Stimulated activated CD4-positive, alpha-beta T cell treated with anti-CD3 and anti-CD28 coated beads, Interleukin-1b, Interleukin-23, amount 100 ng/mL, for 1 hour (primary cell): ENCODE results near the gene BSCL2.
A peak's percentile ranks its signal among the peaks of the same experiment; 100 is the strongest.
"Not testable (repeated sequence)": the region's sequence is repeated elsewhere in the genome, so short reads cannot be mapped to it uniquely, and the experiment has no call there.

Source experiments
- DNase-seq, 2 donors: peaks; one replicate each; pipeline ENCODE4 v3.0.0-alpha.2; 2020; ENCODE audit warnings: low read depth in 2 of 2

Gene BSCL2

DNA sequence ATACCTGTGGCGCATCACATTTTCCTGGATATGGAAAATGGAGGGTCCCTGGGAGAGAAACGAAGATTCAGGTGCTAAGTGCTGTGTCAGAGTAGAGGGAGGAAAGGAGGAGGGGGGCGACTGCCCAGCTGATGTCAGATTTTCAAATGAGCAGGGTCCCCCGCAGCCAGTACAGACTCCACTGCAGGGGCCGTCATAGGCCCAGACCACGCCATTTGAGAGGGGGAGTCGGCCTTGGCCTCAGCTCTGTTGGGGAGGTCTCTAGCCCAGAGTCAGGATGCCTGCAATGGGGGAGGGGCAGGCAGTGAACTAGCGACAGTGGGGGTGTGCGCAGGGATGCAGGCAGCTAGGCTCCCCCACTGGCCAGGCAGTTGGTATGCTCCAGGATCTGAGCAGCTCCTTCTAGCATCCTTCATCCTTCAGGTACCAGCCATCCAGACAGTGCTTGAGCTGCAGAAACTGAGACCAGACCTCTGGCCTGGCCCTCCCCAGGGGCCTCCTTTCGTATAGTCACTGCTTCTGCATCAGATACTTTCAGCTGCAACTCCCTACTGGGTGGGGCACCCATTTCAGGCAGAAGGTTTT, at the start of gene BSCL2, which contains the start of gene GNG3:
Gene BSCL2 (minus strand): TSS at position 148 of the 585 bp plus-strand sequence. CDS start 229 bp downstream, outside the sequence.
Gene GNG3 (plus strand): TSS at position 400 of the 585 bp plus-strand sequence. CDS start 620 bp downstream, outside the sequence.
- no peak for DNase-seq

GRCh38 chr11:62755086-62755615, 47.9 kb upstream of the BSCL2 start:
- no peak for DNase-seq

GRCh38 chr11:62753736-62754603, 46.7 kb upstream of the BSCL2 start, which contains the start of gene ZBTB3:
TSS of gene ZBTB3 (minus strand) at chr11:62754160. CDS start at chr11:62753664, 496 bp downstream.
- DNase-seq: peak; percentile 94 to 95

GRCh38 chr11:62752994-62753735, 45.9 kb upstream of the BSCL2 start:
- DNase-seq: no peak

DNA sequence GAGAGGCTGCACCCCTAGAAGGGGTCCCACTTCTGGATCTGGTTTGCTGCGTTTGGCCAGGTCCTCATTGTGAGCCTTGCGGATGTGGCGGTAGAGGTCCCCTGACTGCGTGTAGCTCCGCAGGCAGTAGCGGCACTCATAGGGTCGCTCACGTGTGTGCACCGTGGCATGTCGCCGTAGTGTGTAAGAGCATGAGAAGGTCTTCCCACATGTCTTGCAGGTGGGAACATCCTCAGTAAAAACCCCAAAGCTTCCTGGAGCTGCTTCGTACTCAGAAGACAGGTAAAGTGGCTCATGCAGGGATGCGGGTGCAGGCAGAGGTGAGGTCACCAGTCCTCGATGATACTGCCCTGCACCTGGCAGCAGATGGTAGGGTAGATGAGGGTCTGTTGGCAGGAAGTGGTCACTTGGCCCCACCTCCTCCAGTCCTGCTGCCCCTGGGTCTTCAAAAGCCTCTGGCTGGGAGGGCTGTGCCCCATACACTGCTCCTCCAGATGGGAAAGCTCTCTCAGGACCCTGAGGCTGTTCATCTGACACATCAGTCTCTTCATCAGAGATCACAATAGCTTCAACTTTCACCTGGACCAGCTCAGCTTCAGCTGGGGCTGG, 45.1 kb upstream of the BSCL2 start:
- DNase-seq: no peak

- not testable (repeated sequence) for DNase-seq
Measured at GRCh38 chr11:62749931-62750330, 42.7 kb upstream of the BSCL2 start.

GRCh38 chr11:62747475-62748160, 40.4 kb upstream of the BSCL2 start:
- no peak for DNase-seq

- no peak for DNase-seq
Measured at GRCh38 chr11:62737196-62737595, 30.0 kb upstream of the BSCL2 start.

DNA sequence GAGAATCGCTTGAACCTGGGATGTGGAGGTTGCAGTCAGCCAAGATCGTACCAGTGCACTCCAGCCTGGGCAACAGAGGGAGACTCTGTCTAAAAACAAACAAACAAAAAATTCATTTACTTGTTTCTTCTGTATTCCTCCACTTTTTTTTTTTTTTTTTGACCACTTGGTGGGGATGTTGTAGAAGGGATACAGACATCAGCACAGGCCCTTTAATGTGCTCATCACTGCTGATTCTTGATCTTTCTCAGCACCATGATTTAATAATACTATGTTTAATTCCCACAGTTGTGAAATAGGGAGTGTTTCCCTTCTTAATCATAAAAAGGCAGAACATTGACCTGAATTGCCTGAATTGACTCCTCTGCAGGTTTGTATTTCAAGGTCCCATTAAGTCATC, 25.6 kb upstream of the BSCL2 start:
- no peak for DNase-seq

DNA sequence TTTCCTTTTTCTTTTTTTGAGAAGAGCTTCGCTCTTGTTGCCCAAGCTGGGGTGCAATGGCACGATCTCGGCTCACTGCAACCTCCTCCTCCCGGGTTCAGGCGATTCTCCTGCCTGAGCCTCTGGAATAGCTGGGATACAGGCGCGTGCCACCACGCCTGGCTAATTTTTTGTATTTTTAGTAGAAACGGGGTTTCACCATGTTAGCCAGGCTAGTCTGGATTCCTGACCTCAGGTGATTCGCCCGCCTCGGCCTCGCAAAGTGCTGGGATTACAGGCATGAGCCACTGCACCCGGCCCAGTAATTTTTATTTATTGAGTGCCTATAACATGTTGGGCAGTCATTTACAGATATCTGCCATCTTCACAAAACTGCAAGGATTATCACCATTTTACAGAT, 22.9 kb upstream of the BSCL2 start:
- DNase-seq: not testable (repeated sequence)

GRCh38 chr11:62728171-62728988, 21.2 kb upstream of the BSCL2 start, which contains the start of gene TTC9C:
TSS of gene TTC9C (plus strand) at chr11:62728486. CDS start at chr11:62728849, 363 bp downstream.
- DNase-seq: peak; percentile 45 to 60

DNA sequence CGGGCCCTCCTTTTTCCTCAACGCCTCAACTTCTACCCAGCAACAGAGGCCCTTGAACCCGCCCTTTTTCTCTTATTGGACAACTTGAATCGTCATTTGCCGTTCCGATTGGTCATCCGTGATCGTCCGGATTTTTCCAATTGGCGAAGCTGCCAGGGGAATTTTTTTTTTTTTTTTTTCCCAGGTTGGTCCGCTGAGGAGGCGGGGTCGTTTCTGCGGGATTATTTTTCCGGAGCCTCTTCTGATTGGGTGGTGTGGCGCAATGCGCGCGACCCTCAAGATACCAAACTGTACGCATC, 20.6 kb upstream of the BSCL2 start:
- DNase-seq: peak; percentile 40 to 61

DNA sequence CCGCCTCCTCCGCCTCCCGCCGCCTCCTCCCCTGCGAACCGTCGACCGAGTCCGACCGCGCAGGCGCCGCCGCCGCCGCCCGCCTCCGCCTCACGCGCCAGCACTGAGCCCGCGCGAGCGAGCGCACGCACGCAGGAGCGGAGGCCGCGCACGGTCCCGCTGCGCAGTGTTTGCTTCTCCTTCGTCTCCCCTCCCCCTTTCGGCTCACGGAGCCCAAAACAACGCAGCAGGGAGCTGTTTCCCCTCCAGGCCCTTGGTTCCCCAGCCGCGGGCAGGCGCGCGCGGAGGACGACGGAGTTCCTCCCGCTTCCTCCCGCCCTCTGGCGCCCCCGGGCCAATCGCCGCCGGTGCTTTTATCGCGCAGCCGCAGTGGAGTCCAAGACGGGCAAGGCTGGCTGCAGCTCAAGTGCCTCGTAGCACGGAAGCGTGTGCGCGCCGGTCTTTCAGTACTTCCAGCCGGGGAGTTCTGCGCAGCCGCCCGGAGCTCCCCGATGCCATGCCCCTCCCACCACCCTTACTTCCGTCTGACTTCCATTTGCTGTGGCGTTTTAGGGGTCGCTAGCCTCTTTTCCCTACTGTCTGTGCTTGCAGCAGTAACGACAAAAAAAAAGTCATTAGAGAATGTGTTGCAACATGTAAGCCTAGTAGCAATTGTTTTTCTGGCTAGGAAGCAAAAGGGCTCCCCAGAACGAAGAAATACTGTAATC, 20.1 kb upstream of the BSCL2 start, which contains the start of gene HNRNPUL2:
Gene HNRNPUL2 (minus strand): TSS at position 293 of the 707 bp plus-strand sequence. CDS start 301 bp downstream, outside the sequence.
- peak; percentile 91 to 97 for DNase-seq

DNA sequence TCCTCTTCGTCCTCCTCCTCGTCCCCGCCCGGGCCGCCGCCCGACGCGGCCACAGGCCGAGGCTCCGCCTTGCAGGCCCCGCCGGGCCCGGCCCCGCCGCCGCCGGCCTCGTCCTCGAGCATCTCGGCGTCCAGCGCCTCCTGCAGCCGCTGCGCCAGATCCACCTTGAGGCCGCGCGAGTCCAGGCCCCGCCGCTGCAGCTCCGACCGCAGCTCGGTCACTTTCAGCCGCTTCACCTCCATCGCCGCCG, 19.6 kb upstream of the BSCL2 start:
- DNase-seq: no peak

- no peak for DNase-seq
Measured at GRCh38 chr11:62726156-62726914, 19.1 kb upstream of the BSCL2 start.

DNA sequence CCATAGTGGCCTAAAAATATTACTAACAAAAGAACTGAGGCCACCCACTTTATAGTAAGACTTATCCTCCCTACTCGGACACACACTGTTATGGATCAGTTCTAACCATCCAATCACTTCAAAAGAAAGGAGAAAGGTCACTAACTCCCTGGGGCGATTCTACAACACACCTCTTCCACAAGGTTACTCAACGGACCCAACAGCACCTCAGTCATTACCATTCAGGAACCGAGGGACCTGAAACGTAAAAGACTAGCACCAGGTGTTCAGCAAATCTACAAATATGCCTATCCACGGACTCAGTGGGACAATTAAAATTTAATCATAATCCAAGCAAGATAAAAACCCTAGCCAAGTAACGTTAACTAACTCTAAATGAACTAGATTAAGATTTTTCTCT, 18.4 kb upstream of the BSCL2 start:
- no peak for DNase-seq

- DNase-seq: no peak
Measured at GRCh38 chr11:62724171-62724570, 16.9 kb upstream of the BSCL2 start.

- no peak for DNase-seq
Measured at GRCh38 chr11:62721994-62722393, 14.8 kb upstream of the BSCL2 start.
